RWPE1 (cell line): Measurements from ENCODE around the gene ANKRD16.

Experiments
- CTCF ChIA-PET: fragments of 350-600 bp; sonication (Branson Sonifier 250); formaldehyde crosslinking; extraction: SDS; loops from one replicate; lab custom pipeline; 2021; lab: Yijun Ruan, JAX
- POLR2A ChIA-PET: fragments of 400-600 bp; formaldehyde crosslinking; extraction: SDS; loops from one replicate; lab custom pipeline; 2020; ENCODE audit warnings: antibody characterized with exemption; ENCODE audit not compliant: low non-redundant PET; lab: Yijun Ruan, JAX
- DNase-seq: peaks from one replicate; pipeline ENCODE4 v3.0.0; 2012; ENCODE audit warnings: low spot score
- H3K27ac ChIP-seq: fragments of 450-650 bp; 2 replicates; pipeline ENCODE4 v1.5.1; 2017
- CTCF ChIP-seq: fragments of 450-650 bp; conservative IDR thresholded peaks from 2 replicates; pipeline ENCODE4 v1.5.1; 2017; ENCODE audit warnings: low read depth, mild to moderate bottlenecking

Gene ANKRD16

GRCh38 chr10:5898163-5898562 is 8.5 kb upstream of the ANKRD16 start:
- no peak overlapping the region for H3K27ac ChIP-seq
- CTCF ChIA-PET = interaction anchor here (0.7 kb wide), 1 partner anchor 1909 kb away, joined by 6 read pairs; no protein-coding TSS in a partner anchor
- POLR2A ChIA-PET = no interaction called here
- DNase-seq = no peak
- TF ChIP-seq CTCF = no peak

- DNase-seq = no peak
- H3K27ac ChIP-seq = no peak overlapping the region
- no peak for TF ChIP-seq CTCF
- POLR2A ChIA-PET = no interaction called here
- CTCF ChIA-PET = interaction anchor here (0.7 kb wide), 1 partner anchor 1910 kb away, joined by 6 read pairs; no protein-coding TSS in a partner anchor
Measured at GRCh38 chr10:5897504-5897903, 7.8 kb upstream of the ANKRD16 start.

GRCh38 chr10:5897053-5897340 is 7.3 kb upstream of the ANKRD16 start:
- TF ChIP-seq CTCF = no peak
- ChIA-PET CTCF (no interaction called here), POLR2A (no interaction called here)
- no peak for DNase-seq
- H3K27ac ChIP-seq = no peak overlapping the region

GRCh38 chr10:5896208-5897052 is 6.7 kb upstream of the ANKRD16 start:
- ChIA-PET CTCF (no interaction called here), POLR2A (no interaction called here)
- no peak for DNase-seq
- H3K27ac ChIP-seq = no peak overlapping the region
- no peak for TF ChIP-seq CTCF

GRCh38 chr10:5895804-5896203 is 6.1 kb upstream of the ANKRD16 start:
- no peak for TF ChIP-seq CTCF
- ChIA-PET POLR2A (no interaction called here), CTCF (no interaction called here)
- no peak for DNase-seq
- H3K27ac ChIP-seq = no peak overlapping the region

GRCh38 chr10:5895365-5895764 is 5.7 kb upstream of the ANKRD16 start:
- no peak for DNase-seq
- TF ChIP-seq CTCF = no peak
- H3K27ac ChIP-seq = no peak overlapping the region
- CTCF ChIA-PET = no interaction called here
- POLR2A ChIA-PET = no interaction called here
